Spleen (tissue), 7 donors: ENCODE results near the gene DSCAML1.

Experiments used
- POLR2A ChIP-seq, 3 donors: fragments of 450-650 bp; IDR thresholded peaks; one replicate each; pipeline ENCODE4 v1.5.1; 2017; ENCODE audit warnings: antibody characterized with exemption in 3 of 3, mild to moderate bottlenecking in 1 of 3
- TF ChIP-seq, protein P1 (sequence below), 11 experiments: fragments of 200-600 bp in 7 of 11; fragments of 450-650 bp in 4 of 11; sonication (generic) in 4 of 11; IDR thresholded peaks in 8 of 11; conservative IDR thresholded peaks in 3 of 11; 1 replicate in 7 of 11; 2 replicates in 4 of 11; pipeline versions ENCODE4 v1.4.0 to v1.8.0; 2016 to 2021; ENCODE audit warnings: antibody characterized with exemption in 11 of 11, inconsistent platforms in 4 of 11, mild to moderate bottlenecking in 1 of 11
- donor health status: DM: no; HTN: no; CAD: no; lungs with moderate emphysema.
- donor health status: DM: no; HTN: no; CAD: no.
- donor health status: DM: no; HTN: no; CAD: no.

DNA sequence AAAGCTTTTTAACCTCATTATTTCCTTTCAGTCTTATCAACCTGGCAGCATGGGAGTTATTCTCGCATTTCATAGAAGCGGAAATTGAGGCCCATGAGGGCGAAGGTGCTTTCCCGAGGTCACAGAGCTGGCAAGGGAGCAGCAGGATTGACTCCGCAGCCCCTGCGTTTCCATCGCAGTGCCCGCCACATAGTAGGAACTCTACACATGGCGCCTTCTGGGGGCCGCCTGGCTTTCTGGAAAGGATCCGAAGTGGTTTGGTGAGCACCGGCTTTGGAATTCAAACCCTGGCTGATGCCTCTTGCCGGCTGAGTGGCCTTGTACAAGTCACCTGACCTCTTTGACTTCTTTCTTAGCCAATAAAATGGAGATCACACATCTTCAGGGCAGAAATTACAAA is 376.0 kb downstream of the DSCAML1 start:
- TF ChIP-seq, protein P1, sequence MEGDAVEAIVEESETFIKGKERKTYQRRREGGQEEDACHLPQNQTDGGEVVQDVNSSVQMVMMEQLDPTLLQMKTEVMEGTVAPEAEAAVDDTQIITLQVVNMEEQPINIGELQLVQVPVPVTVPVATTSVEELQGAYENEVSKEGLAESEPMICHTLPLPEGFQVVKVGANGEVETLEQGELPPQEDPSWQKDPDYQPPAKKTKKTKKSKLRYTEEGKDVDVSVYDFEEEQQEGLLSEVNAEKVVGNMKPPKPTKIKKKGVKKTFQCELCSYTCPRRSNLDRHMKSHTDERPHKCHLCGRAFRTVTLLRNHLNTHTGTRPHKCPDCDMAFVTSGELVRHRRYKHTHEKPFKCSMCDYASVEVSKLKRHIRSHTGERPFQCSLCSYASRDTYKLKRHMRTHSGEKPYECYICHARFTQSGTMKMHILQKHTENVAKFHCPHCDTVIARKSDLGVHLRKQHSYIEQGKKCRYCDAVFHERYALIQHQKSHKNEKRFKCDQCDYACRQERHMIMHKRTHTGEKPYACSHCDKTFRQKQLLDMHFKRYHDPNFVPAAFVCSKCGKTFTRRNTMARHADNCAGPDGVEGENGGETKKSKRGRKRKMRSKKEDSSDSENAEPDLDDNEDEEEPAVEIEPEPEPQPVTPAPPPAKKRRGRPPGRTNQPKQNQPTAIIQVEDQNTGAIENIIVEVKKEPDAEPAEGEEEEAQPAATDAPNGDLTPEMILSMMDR (IDR thresholded peaks at IDR 0.05 in 8 of 11, conservative IDR thresholded peaks at IDR 0.05 in 3 of 11) = no peak
- TF ChIP-seq POLR2A (IDR thresholded peaks at IDR 0.05) = no peak
